Glutamatergic neuron (in vitro differentiated cells): ENCODE data around the gene WDR6. TPM values are rescaled to one million over a fixed set of nuclear protein-coding genes. Genes with fewer than 3 reads are reported as not detected.

Source experiments
- DNase-seq: peaks from one replicate; pipeline ENCODE4 v3.0.0; 2022
- H3K27ac Mint-ChIP-seq: one replicate; pipeline ENCODE4 v1.8.0; 2020; ENCODE audit warnings: mild to moderate bottlenecking, mixed read lengths, inconsistent platforms; ENCODE audit not compliant: unreplicated experiment
- H3K27me3 Mint-ChIP-seq: one replicate; pipeline ENCODE4 v1.8.0; 2020; ENCODE audit warnings: mild to moderate bottlenecking, moderate library complexity, mixed read lengths, inconsistent platforms; ENCODE audit not compliant: unreplicated experiment
- H3K36me3 Mint-ChIP-seq: one replicate; pipeline ENCODE4 v1.8.0; 2020; ENCODE audit warnings: mild to moderate bottlenecking, mixed read lengths, inconsistent platforms; ENCODE audit not compliant: unreplicated experiment
- H3K4me1 Mint-ChIP-seq: one replicate; pipeline ENCODE4 v1.8.0; 2020; ENCODE audit warnings: mild to moderate bottlenecking, low read depth, mixed read lengths, inconsistent platforms; ENCODE audit not compliant: unreplicated experiment
- H3K4me3 Mint-ChIP-seq: one replicate; pipeline ENCODE4 v1.8.0; 2020; ENCODE audit warnings: mild to moderate bottlenecking, mixed read lengths, inconsistent platforms; ENCODE audit not compliant: unreplicated experiment
- H3K9me3 Mint-ChIP-seq: one replicate; pipeline ENCODE4 v1.8.0; 2020; ENCODE audit warnings: mild to moderate bottlenecking, moderate library complexity, mixed read lengths, inconsistent platforms; ENCODE audit not compliant: unreplicated experiment
- CTCF ChIP-seq: fragments of 200-600 bp; sonication (generic); IDR thresholded peaks from one replicate; pipeline ENCODE4 v1.5.0; 2021; ENCODE audit not compliant: partially characterized antibody, unreplicated experiment
- total RNA-seq: library from RNA; stranded (reverse); fragmentation: NEBNext Ultra II Directional; extraction: Animal tissue kit (Norgen Biotek cat#: 25700); gene quantifications from one replicate; pipeline ENCODE4 v1.2.1, GENCODE V29; 2021; ENCODE audit not compliant: unreplicated experiment

Gene WDR6
- total RNA-seq, 1 donor from 2014 or later, result 236 TPM

GRCh38 chr3:49013738-49014660, 6.8 kb downstream of the WDR6 start:
- TF ChIP-seq CTCF, result peak; percentile 81
- no peak overlapping the region for H3K27ac Mint-ChIP-seq
- no peaks in the 10 kb centered on the region for H3K36me3 Mint-ChIP-seq
- DNase-seq, result peak; percentile 71
- peaks cover 8% of the 10 kb centered on the region for H3K9me3 Mint-ChIP-seq
- peaks cover 11% of the 10 kb centered on the region for H3K27me3 Mint-ChIP-seq
- no peak overlapping the region for H3K4me3 Mint-ChIP-seq
- H3K4me1 Mint-ChIP-seq, result peaks cover 2% of the 10 kb centered on the region

GRCh38 chr3:49015072-49015471, 7.9 kb downstream of the WDR6 start:
- peaks cover 14% of the 10 kb centered on the region for H3K27me3 Mint-ChIP-seq
- H3K4me3 Mint-ChIP-seq, result no peak overlapping the region
- peaks cover 11% of the 10 kb centered on the region for H3K9me3 Mint-ChIP-seq
- no peak for DNase-seq
- peaks cover 2% of the 10 kb centered on the region for H3K4me1 Mint-ChIP-seq
- H3K27ac Mint-ChIP-seq, result no peak overlapping the region
- no peak for TF ChIP-seq CTCF
- H3K36me3 Mint-ChIP-seq, result no peaks in the 10 kb centered on the region

- no peaks in the 10 kb centered on the region for H3K36me3 Mint-ChIP-seq
- no peak for DNase-seq
- H3K4me3 Mint-ChIP-seq, result no peak overlapping the region
- peaks cover 2% of the 10 kb centered on the region for H3K4me1 Mint-ChIP-seq
- no peak for TF ChIP-seq CTCF
- peaks cover 11% of the 10 kb centered on the region for H3K9me3 Mint-ChIP-seq
- no peak overlapping the region for H3K27ac Mint-ChIP-seq
- H3K27me3 Mint-ChIP-seq, result peaks cover 16% of the 10 kb centered on the region
Measured at GRCh38 chr3:49015765-49016164, 8.6 kb downstream of the WDR6 start.

GRCh38 chr3:49016414-49017228, 9.4 kb downstream of the WDR6 start:
- peaks cover 18% of the 10 kb centered on the region for H3K27me3 Mint-ChIP-seq
- peaks cover 2% of the 10 kb centered on the region for H3K4me1 Mint-ChIP-seq
- peaks cover 11% of the 10 kb centered on the region for H3K9me3 Mint-ChIP-seq
- no peak for DNase-seq
- no peaks in the 10 kb centered on the region for H3K36me3 Mint-ChIP-seq
- no peak for TF ChIP-seq CTCF
- H3K27ac Mint-ChIP-seq, result no peak overlapping the region
- H3K4me3 Mint-ChIP-seq, result no peak overlapping the region
